GM11168 (cell line): Measurements from ENCODE around the gene PGAP6.
"Not testable (repeated sequence)": the region's sequence is repeated elsewhere in the genome, so short reads cannot be mapped to it uniquely, and the experiment has no call there.

Source experiments
- in situ Hi-C: fragments of 300-500 bp; cut with MboI; formaldehyde crosslinking; loops from one replicate; pipeline ENCODE4 v1.12.0; 2022; ENCODE audit warnings: low sequenced_read_pairs; ENCODE audit not compliant: unreplicated experiment

The PGAP6 gene

DNA sequence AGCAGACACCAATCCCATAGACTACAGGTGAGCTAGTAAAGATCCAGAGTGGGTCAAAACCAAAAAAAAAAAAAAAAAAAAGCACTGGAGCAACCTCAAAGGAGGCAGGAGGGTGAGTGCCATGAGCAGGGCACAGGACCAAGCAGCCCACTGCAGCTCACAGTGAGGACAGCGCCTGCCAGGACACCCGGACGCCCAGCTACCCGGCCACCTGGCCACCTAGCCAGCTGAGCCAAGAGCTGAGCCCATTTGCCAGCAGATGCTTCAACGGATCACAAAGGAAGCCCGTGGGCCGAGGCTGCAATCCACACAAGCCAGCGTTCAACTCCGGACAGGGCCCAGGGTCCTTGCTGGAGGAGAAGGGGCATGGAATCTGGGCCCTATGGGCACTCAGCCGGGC, 44.3 kb downstream of the PGAP6 start:
- in situ Hi-C loops, result no loop called here

DNA sequence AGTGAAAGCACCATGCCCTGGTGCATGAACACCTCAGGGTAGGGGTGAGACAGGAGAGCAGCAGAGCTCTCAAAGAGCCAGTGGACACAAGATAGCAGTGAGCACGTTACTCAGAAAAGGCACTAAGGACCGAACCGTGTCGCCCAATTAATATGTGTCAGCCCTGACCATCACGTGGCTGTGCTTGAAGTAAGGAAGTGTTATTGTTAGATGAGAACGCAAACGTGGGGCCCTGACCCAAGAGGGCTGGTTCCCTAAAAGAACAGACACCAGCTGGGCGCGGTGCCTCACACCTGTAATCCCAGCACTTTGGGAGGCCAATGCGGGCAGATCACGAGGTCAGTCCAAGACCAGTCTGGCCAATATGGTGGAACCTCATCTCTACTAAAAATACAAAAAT, 45.5 kb downstream of the PGAP6 start:
- in situ Hi-C loops, result no loop called here

DNA sequence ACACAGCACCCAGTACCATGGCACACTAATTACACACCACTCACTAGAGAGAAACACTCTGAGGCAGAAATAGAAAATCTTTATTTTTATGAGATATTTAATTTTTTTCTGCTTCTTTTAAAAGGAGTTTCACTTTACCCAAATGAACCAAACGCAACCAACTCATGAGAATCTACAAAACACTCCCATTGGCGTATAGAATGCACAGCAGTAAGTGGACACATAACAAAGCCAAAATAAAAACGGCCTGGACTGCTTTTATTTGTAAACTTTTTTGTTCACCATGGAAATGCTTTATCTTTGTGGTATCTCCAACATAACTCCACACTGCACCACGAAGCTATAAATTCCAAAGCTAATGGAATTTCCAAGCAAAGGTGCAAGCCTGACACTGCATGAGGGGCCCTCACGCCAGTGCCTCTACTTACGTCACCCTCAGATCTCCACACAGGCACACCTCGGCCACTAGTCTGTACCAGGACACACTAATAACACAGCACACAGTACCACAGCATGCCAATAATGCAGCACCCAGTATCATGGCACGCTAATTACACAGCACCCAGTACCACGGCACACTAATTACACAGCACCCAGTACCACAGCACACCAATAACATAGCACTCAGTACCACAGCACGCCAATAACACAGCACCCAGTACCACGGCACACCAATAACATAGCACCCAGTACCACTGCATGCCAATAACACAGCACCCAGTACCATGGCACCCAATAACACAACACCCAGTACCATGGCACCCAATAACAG, 46.7 kb downstream of the PGAP6 start:
- in situ Hi-C loops, result not testable (repeated sequence)

DNA sequence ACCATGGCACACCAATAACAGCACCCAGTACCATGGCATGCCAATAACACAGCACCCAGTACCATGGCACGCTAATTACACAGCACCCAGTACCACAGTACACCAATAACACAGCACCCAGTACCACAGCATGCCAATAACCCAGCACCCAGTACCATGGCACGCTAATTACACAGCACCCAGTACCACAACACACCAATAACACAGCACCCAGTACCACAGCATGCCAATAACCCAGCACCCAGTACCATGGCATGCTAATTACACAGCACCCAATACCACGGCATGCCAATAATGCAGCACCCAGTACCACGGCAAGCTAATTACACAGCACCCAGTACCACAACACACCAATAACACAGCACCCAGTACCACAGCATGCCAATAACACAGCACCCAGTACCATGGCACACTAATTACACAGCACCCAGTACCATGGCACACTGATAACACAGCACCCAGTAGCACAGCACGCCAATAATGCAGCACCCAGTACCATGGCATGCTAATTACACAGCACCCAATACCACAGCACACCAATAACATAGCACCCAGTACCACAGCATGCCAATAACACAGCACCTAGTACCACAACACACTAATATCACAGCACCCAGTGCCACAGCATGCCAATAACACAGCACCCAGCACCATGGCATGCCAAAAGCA, 47.5 kb downstream of the PGAP6 start:
- in situ Hi-C loops, result not testable (repeated sequence)

GRCh38 chr16:333406-334094, 48.2 kb downstream of the PGAP6 start:
- in situ Hi-C loops, result no loop called here

- in situ Hi-C loops, result not testable (repeated sequence)
Observed at GRCh38 chr16:331181-331814, 50.5 kb downstream of the PGAP6 start.

DNA sequence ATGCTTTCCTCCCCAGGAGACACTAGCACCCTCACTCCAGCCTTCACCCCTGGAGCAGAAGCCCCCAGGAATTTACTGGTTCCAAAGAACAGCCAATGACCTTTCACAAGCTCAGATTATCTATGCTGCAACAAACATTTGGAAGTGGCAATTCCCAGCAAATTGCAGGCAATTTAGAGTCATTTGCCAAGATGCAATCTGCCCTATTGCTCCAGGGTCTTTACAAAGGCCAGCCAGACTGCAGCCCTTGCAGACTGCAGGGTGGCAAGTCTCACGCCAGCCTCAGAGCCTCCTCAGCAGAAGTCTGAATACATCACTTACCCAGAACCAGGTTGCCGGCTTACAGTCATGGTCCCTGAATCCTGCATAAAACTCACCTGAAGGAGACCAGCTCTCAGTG, 51.0 kb downstream of the PGAP6 start:
- in situ Hi-C loops, result no loop called here

DNA sequence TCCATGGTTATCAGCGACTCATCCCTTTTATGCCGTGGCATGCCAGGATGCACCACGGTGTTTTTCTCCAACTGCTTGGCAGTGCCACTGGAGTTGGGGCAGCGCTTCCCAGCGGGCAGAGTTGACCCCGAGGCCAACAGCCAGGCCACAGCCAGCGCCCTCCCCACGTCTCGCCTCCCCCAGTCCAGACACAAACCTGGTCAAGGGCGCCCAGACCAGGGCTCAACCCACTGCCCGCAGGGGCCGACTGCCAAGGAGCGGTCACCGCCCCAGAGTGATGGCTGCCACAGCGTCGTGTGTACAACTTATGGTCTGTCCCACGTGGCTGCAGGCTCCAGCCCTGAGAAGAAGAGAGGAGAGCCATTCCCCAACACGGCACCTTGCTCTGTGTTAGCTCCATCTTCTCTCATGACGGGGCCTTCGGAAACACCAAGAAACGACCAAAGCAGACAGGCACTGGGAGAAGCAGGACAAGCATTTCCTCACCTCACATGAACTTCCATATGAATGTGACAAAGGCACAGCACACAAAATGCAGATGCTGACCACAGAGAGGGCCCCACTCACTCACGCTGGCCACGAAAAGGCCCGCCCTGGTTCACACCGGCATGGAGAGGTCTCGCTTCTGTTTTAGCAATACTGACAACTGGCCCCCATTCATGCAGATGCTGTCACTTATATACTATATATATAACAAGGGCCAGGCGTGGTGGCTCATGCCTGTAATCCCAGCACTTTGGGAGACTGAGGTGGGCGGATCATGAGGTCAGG, 56.2 kb downstream of the PGAP6 start:
- in situ Hi-C loops, result no loop called here

- in situ Hi-C loops, result no loop called here
Observed at GRCh38 chr16:324451-325334, 57.1 kb downstream of the PGAP6 start.

DNA sequence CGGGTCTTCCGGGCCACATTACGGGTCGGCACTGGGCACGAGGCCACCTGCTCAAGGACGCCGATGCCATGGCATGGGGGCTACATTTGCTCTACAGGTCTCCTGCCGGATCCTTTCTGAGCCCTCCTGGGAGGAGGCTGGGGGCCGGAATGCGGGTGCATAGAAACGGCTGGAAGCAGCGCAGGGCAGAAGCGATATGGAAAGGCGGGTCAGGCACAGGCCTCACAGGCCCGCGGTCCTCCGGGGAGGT, 57.7 kb downstream of the PGAP6 start:
- in situ Hi-C loops, result no loop called here

- in situ Hi-C loops, result no loop called here
Observed at GRCh38 chr16:322476-323143, 59.2 kb downstream of the PGAP6 start.

- in situ Hi-C loops, result no loop called here
Observed at GRCh38 chr16:321532-321931, 60.2 kb downstream of the PGAP6 start.
